HG03280 (cell line): ENCODE results near the gene TBC1D5.

Experiments
- ATAC-seq: cut with Tn5 transposase; IDR thresholded peaks from one replicate; pipeline ENCODE4 v1.9.1; 2021; ENCODE audit warnings: mild to moderate bottlenecking, moderate library complexity; ENCODE audit not compliant: unreplicated experiment

Gene TBC1D5

GRCh38 chr3:17605032-17605431 lies 137.4 kb downstream of the TBC1D5 start:
- ATAC-seq, result no peak

GRCh38 chr3:17602126-17602525 lies 140.3 kb downstream of the TBC1D5 start:
- no peak for ATAC-seq

GRCh38 chr3:17592956-17593355 lies 149.5 kb downstream of the TBC1D5 start:
- ATAC-seq, result no peak

GRCh38 chr3:17590465-17590864 lies 152.0 kb downstream of the TBC1D5 start:
- no peak for ATAC-seq

- no peak for ATAC-seq
These were observed 152.5 kb downstream of the TBC1D5 start for GRCh38 chr3:17589888-17590287.

- ATAC-seq, result no peak
These were observed 154.0 kb downstream of the TBC1D5 start for GRCh38 chr3:17588422-17588821.

- ATAC-seq, result no peak
These were observed 156.8 kb downstream of the TBC1D5 start for GRCh38 chr3:17585394-17586325.

- no peak for ATAC-seq
These were observed 158.4 kb downstream of the TBC1D5 start for GRCh38 chr3:17584066-17584465.

GRCh38 chr3:17583530-17583929 lies 158.9 kb downstream of the TBC1D5 start:
- ATAC-seq, result no peak

GRCh38 chr3:17581421-17582080 lies 160.9 kb downstream of the TBC1D5 start:
- ATAC-seq, result no peak

GRCh38 chr3:17580901-17581300 lies 161.5 kb downstream of the TBC1D5 start:
- ATAC-seq, result no peak

GRCh38 chr3:17579289-17580031 lies 163.0 kb downstream of the TBC1D5 start:
- peak; percentile 94 for ATAC-seq

- ATAC-seq, result no peak
These were observed 164.5 kb downstream of the TBC1D5 start for GRCh38 chr3:17577796-17578520.

GRCh38 chr3:17573396-17573795 lies 169.0 kb downstream of the TBC1D5 start:
- ATAC-seq, result peak; percentile 85

- no peak for ATAC-seq
These were observed 170.7 kb downstream of the TBC1D5 start for GRCh38 chr3:17571686-17572085.

- no peak for ATAC-seq
These were observed 179.6 kb downstream of the TBC1D5 start for GRCh38 chr3:17562845-17563244.

GRCh38 chr3:17558565-17558964 lies 183.9 kb downstream of the TBC1D5 start:
- ATAC-seq, result no peak

- ATAC-seq, result no peak
These were observed 184.5 kb downstream of the TBC1D5 start for GRCh38 chr3:17557749-17558463.

GRCh38 chr3:17555525-17555924 lies 186.9 kb downstream of the TBC1D5 start:
- ATAC-seq, result no peak

- no peak for ATAC-seq
These were observed 188.4 kb downstream of the TBC1D5 start for GRCh38 chr3:17554078-17554477.
